ENCODE measurements around the gene ST6GAL1.

Gene ST6GAL1

GRCh38 chr3:187074846-187075245, 144.5 kb downstream of the ST6GAL1 start:
- no peak overlapping the region for H3K4me3 ChIP-seq (ENCODE audit: low read depth in 1 of 2, low read length in 1 of 2)
- no peaks in the 10 kb centered on the region for H3K27me3 ChIP-seq
- H3K36me3 ChIP-seq, result peaks cover 88% of the 10 kb centered on the region
- peaks cover 6 to 9% of the 10 kb centered on the region in 2 experiments for H3K4me1 ChIP-seq (ENCODE audit: control insufficient read depth in 1 of 2, insufficient read depth in 1 of 2, low read depth in 1 of 2, low read length in 1 of 2)
- TF ChIP-seq, protein P1, sequence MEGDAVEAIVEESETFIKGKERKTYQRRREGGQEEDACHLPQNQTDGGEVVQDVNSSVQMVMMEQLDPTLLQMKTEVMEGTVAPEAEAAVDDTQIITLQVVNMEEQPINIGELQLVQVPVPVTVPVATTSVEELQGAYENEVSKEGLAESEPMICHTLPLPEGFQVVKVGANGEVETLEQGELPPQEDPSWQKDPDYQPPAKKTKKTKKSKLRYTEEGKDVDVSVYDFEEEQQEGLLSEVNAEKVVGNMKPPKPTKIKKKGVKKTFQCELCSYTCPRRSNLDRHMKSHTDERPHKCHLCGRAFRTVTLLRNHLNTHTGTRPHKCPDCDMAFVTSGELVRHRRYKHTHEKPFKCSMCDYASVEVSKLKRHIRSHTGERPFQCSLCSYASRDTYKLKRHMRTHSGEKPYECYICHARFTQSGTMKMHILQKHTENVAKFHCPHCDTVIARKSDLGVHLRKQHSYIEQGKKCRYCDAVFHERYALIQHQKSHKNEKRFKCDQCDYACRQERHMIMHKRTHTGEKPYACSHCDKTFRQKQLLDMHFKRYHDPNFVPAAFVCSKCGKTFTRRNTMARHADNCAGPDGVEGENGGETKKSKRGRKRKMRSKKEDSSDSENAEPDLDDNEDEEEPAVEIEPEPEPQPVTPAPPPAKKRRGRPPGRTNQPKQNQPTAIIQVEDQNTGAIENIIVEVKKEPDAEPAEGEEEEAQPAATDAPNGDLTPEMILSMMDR (IDR thresholded peaks at IDR 0.05), result no peak
- no peak overlapping the region for H3K27ac ChIP-seq
- H3K9me3 ChIP-seq, result no peaks in the 10 kb centered on the region

- Histone ChIP-seq H3K4me3 (ENCODE audit: low read depth in 1 of 2, low read length in 1 of 2) (no peak overlapping the region), H3K4me1 (ENCODE audit: control insufficient read depth in 1 of 2, insufficient read depth in 1 of 2, low read depth in 1 of 2, low read length in 1 of 2) (peaks cover 6 to 9% of the 10 kb centered on the region in 2 experiments), H3K9me3 (no peaks in the 10 kb centered on the region), H3K27me3 (no peaks in the 10 kb centered on the region), H3K36me3 (peaks cover 78% of the 10 kb centered on the region), H3K27ac (no peak overlapping the region)
- TF ChIP-seq, protein P1 (IDR thresholded peaks at IDR 0.05), result no peak
Measured at GRCh38 chr3:187076297-187076696, 146.0 kb downstream of the ST6GAL1 start.

GRCh38 chr3:187077085-187077484, 146.8 kb downstream of the ST6GAL1 start:
- peaks cover 76% of the 10 kb centered on the region for H3K36me3 ChIP-seq
- no peaks in the 10 kb centered on the region for H3K9me3 ChIP-seq
- H3K4me1 ChIP-seq (ENCODE audit: control insufficient read depth in 1 of 2, insufficient read depth in 1 of 2, low read depth in 1 of 2, low read length in 1 of 2), result peaks cover 5 to 7% of the 10 kb centered on the region in 2 experiments
- TF ChIP-seq, protein P1 (IDR thresholded peaks at IDR 0.05), result no peak
- H3K27ac ChIP-seq, result no peak overlapping the region
- H3K27me3 ChIP-seq, result no peaks in the 10 kb centered on the region
- H3K4me3 ChIP-seq (ENCODE audit: low read depth in 1 of 2, low read length in 1 of 2), result no peak overlapping the region

- H3K36me3 ChIP-seq, result peaks cover 72% of the 10 kb centered on the region
- TF ChIP-seq, protein P1 (IDR thresholded peaks at IDR 0.05), result no peak
Measured at GRCh38 chr3:187077537-187077936, 147.2 kb downstream of the ST6GAL1 start.

GRCh38 chr3:187079090-187080022, 149.0 kb downstream of the ST6GAL1 start:
- H3K4me1 ChIP-seq (ENCODE audit: control insufficient read depth in 1 of 2, insufficient read depth in 1 of 2, low read depth in 1 of 2, low read length in 1 of 2), result no peaks in the 10 kb centered on the region
- no peaks in the 10 kb centered on the region for H3K27me3 ChIP-seq
- H3K9me3 ChIP-seq, result no peaks in the 10 kb centered on the region
- TF ChIP-seq, protein P1 (IDR thresholded peaks at IDR 0.05), result no peak
- no peak overlapping the region for H3K4me3 ChIP-seq (ENCODE audit: low read depth in 1 of 2, low read length in 1 of 2)
- peaks cover 53% of the 10 kb centered on the region for H3K36me3 ChIP-seq
- no peak overlapping the region for H3K27ac ChIP-seq

More at GRCh38 chr3:187077537-187077936, 147.2 kb downstream of the ST6GAL1 start:
- H3K4me3 ChIP-seq (ENCODE audit: low read depth in 1 of 2, low read length in 1 of 2), result no peak overlapping the region
- H3K9me3 ChIP-seq, result no peaks in the 10 kb centered on the region
- no peak overlapping the region for H3K27ac ChIP-seq
- H3K27me3 ChIP-seq, result no peaks in the 10 kb centered on the region
- H3K4me1 ChIP-seq (ENCODE audit: control insufficient read depth in 1 of 2, insufficient read depth in 1 of 2, low read depth in 1 of 2, low read length in 1 of 2), result peaks cover under 1 to 2% of the 10 kb centered on the region in 2 experiments

Measured in neutrophil (primary cell).